GM18511 (cell line): ENCODE data around the gene ATP6V1D.
"Not testable (repeated sequence)": the region's sequence is repeated elsewhere in the genome, so short reads cannot be mapped to it uniquely, and the experiment has no call there.

ENCODE experiments used
- ATAC-seq: cut with Tn5 transposase; IDR thresholded peaks from one replicate; pipeline ENCODE4 v1.9.1; 2021; ENCODE audit warnings: mild to moderate bottlenecking, moderate library complexity; ENCODE audit not compliant: unreplicated experiment

ATP6V1D gene

DNA sequence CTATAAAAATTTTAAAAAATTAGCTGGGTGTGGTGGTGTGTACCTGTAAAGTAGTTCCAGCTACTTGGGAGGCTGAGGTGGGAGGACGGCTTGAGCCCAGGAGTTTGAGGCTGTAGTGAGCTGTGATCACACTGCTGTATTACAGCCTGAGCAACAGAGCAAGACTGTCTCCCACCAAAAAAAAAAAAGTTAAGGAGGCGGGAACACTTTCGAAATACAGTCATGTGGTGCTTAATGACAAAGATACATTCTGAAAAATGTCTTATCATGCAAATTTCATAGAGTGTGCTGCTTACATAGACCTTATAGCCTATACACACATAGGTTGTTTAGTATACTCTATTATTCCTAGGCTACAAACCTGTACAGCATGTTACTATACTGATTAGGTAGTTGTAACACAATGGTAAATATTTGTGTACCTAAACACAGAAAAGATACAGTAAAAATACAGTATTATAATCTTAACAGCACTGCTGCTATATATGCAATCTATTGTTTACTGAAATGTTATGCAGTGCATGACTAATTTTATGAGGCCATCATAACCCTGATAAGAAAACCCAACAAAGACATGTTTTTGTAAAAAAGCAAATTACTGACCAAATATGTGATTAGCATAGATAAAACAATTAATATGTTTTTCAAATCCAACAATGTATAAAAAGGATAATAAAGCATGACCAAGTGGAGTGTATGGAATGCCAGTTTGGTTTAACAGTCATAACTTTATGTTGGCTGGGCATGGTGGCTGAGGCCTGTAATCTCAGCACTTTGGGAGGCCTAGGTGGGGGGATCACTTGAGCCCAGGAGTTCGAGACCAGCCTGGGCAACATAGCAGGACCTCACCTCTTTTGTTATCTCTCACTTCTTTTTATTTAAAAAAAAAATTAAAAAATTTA lies 11.9 kb upstream of the ATP6V1D start:
- ATAC-seq: no peak

DNA sequence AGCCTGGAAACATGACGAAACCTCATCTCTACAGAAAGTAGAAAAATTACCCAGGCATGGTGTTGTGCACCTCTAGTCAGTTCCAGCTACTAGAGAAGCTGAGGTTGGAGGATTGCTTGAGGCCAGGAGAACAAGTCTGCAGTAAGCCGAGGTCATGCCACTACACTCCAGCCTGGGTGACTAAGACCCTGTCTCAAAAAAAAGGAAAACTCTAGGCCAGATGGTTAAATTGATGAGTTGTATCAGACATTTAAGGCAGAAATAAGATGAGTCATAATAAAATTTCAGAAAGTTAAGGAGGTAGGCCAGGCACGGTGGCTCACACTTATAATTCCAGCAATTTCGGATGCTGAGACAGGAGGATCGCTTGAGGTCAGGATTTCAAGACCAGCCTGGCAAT lies 11.2 kb upstream of the ATP6V1D start:
- no peak for ATAC-seq

DNA sequence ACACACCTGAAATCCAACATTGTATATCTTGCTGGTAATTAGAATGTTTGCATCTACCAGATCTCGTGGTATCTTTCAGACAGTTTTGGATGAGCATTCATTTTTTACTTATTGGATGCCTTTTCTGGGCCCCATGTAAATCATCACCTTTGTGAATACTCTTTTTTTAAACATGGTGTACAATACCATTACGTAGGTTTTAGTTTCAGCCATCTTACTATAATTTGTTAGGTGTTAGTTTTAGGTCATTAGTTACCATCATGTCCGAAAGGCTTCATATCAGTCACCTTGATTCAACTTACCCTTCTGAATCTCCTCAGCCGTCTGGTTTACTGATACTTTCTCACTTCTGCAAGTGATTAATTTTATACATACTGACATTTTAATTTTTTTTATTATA lies 5.9 kb upstream of the ATP6V1D start:
- ATAC-seq: no peak

DNA sequence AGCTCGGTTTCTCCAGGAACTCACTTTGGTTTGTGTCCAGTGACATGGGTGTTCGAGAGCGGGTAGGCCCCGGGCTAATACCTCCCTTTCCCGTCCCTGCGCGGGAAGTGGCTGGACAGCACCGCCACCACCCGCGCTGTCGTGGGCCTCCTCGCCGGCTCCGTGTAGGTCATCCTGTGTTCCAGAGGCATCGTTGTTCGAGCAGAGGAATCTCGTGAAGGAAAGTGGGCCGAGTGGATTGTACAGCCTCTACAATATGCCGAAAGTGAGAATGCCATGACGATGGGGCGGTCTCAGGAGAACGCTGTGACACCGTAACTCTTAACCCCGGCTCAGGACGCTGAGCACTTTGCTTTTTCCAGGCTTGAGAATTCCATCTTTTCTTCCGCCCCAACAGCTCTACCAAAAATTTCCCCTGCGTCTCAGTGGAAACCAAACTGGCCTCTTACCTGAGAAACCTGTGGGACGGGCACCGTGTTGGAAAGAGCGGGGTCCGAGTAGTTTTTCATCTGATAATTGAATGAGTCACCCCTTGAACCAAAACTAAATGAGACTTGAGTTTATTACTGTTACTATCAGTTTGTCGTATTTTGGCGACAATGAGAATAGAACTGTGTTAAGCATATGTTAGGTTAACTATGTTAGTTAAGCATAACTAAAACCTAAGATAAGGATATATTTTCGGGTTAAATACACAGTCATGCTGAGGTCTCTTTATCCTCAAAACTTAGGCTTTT lies 1.0 kb upstream of the ATP6V1D start:
- ATAC-seq: peak; percentile 33

DNA sequence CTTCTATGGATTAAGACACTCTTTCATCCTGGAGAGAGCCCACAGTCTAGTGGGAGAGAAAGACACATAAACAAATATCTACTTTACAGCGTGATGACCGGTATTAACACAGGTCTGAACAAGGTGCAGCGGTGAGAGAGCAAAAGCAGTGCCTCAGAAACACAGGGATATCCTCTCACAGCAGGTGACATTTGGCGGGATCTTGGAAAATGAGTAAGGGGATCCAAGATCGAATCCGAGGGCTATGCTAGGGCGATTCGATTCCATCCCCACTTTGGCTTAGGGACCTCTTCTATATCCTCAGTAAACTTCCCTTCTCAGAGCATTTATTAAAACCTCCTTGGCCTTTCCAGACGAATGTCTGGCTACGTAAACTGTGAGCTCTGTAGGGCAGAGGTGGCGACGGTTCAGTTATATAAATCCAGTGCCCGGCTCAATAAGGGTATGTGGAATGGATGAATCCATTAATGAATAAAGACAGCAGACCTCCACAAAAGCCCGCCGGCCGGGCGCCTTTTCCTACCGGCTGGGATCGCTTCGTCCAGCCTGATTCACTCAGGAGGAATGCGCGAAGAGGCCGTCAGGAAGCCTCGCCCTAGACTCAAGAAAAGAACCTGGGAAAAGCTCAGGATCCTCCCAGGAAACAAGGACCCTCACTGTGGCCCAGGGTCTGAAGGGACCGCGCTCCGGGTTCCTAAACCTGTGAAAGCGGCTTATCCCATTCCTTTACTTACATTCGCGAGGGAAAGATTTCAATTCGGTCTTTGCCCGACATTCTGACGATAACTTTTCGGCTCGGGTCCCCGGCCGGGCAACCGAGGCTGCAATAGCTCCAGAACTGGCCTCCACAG lies 455 bp downstream of the ATP6V1D start:
- ATAC-seq: no peak

DNA sequence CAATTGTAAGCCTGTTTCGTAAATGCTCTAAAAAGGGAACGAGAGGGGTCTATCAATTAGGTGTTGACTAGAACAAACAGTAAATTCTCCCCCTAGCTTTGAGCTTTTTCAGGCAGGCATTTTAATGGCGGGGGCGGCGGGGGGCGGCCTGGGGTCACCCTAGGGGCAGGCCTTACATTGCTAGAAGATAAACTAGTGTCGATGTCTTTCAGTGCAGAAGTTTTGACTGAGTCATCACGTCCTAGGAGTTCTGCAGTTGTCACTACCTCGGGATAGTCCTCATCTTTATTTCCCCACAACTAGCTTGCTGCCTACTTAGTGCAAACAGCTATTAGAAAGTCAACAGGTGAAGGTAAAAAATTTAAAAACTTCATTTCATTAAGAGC lies 1.6 kb downstream of the ATP6V1D start:
- ATAC-seq: no peak

DNA sequence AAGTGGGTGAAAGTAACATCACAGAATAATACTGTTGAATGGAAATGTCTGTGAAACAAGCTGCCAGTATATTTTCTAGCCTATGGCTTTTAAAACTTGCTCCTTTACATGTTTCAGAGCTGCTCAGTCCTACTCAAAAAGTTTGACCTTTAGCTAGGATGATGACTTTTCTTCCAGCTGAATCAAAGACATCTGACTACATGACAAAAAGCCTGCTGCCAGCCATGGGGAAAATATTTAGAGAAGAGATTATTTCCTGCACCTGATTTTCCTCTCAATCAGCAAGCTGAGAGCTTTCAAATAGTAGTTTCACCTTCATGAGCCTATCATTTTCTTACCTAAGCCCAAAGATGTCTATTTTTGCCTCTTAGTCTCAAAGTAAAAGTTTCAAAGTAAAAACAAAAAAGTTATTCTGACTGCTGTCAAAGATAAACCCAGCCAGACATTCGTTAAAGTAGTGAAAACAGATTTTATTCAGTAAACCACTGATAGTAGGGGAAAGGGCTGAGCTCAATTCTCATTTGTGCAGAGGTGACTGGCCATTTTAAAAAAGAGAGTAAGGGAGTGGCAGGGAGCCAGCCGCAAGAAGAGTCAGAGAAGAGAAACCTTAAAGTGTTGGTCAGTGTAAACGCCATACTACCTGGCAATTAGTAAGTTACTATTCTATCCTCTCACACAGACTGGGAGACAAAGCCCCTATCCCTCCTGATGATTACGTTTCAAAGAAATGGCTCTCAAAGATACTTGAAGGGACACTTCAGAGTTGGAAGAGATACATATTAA lies 2.2 kb downstream of the ATP6V1D start:
- no peak for ATAC-seq

DNA sequence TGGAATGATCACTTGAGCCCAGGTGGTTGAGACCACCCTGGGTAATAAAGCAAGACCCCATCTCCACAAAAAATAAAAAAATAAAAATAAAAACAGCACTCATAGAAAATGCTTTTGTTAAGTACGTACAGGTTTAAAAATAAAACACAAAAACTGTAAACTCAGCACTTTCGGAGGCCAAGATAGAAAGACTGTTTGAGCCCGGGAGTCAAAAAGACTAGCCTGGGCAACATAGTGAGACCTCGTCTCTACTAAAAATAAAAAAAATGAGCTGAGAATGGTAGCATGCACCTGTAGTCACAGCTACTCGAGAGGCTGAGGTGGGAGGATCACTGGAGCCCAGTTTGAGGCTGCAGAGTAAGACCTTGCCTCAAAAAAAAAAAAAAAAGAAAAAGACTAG lies 7.5 kb downstream of the ATP6V1D start:
- no peak for ATAC-seq

DNA sequence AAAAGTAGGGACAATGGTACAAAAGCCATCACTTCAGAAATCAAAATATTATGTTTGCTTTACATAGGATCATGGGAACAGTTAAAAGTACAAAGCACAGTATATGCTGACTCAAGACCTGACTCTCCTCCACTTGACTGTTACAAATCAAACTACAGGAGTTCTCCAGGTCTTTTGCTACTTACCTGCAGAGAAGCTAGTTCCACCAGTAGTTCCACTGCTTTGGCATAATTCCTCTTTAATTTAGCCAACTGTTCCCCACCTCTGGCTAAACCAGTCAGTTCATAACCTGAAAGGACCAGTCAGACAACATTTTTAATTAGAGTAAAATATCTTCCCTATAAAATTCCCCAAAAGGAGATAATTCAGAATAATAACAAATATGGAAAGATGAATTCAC lies 14.0 kb downstream of the ATP6V1D start:
- no peak for ATAC-seq

DNA sequence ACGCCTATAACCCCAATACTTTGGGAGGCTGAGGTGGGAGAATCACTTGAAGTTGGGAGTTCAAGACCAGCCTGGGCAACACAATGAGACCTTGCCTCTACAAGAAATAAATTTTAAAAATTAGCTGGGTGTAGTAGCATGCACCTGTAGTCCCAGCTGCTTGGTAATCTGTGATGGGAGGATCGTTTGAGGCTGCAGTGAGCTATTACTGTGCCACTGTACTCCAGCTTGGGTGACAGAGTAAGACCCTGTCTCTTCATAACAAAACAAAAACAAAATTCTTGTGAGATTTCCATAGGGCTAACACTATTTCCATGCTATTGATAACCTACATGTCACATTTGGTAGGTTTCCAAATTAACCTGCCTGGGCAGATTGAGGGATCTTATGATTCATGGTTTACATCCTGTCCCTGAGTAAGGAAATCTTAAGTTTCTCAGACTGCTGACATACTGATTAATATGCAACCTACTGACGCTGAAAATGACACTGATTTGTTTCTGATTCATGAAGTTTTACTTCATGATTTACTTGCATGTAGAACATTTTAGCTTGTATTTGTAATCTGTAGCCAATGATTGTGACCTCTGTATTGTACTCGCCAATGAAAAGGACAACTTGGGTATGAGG lies 15.9 kb downstream of the ATP6V1D start:
- no peak for ATAC-seq

DNA sequence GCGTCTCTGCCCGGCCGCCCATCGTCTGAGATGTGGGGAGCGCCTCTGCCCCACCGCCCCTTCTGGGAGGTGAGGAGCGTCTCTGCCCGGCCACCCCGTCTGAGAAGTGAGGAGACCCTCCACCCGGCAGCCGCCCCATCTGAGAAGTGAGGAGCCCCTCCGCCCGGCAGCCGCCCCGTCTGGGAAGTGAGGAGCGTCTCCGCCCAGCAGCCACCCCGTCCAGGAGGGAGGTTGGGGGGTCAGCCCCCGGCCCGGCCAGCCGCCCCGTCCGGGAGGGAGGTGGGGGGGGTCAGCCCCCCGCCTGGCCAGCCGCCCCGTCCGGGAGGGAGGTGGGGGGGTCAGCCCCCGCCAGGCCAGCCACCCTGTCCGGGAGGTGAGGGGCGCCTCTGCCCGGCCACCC lies 18.4 kb downstream of the ATP6V1D start:
- ATAC-seq: not testable (repeated sequence)

DNA sequence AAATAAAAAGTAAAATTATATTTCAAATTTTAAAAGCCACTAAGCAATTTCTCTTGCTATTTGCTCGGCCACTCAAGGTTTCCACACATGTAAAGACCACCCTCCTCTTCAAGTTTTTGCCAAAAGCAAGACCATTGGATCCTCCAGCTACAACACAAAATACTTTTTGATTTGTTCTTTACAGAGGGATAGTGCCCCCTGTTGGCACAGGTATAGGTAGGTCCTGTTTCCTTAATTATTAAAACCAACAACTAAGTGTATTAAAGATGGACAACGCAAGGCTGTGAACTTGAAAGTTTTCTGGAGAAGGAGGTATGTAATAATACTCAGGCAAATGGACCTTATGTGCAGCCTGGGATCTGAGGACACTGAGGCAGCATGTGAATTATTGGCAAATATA lies 23.8 kb downstream of the ATP6V1D start:
- ATAC-seq: no peak

DNA sequence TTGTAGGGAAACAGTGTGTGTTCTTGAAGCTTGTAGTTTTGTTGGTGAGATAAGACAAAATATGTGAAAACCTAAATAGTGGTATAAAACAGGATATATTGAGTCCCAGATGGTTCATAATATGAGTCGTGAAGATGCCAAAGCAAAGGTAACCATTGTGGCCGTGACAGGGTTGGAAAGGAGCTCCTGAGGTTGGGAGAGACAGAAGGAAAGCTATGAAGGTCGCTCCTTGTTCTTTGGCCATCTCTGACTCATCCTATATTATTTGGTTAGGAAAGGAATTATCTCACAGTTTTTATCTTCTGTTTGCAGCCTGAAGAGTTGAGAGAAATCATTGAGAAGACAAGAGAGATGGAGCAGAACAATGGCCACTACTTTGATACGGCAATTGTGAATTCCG lies 27.1 kb downstream of the ATP6V1D start:
- no peak for ATAC-seq

DNA sequence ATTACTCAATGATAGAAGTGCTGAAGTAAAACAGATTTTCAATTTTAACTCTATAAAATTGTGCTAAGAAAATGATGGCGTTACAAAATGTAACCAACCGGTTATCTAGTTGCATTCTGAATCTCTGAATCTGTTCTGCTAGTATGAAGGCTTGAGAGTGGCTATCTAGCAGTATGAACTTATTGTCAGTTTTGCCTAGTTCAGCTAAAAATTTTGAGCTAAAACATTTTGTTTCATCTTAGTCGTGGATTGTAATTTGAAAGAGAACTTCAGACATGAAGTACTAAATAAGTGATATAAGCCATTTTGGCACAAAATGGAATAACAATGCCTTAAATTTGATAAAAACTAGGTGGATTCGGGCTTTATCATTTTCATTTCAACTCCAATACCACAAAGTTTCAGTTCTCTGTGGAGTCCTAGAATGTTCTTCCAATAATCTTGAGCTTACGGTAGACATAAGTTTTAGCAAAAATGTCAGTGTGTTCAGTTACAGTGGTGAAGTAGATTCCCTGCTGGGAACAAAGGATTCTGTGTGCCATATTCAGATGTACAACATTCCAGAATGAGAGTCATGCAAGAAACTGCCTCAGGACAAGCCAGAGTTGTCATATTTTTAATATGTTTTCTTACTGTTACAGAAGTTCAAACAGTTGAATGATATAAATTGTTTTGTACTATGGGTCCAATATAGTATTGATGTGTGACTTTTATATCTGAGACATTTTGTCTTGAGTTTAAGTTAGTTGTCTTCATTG lies 28.1 kb downstream of the ATP6V1D start:
- ATAC-seq: no peak

DNA sequence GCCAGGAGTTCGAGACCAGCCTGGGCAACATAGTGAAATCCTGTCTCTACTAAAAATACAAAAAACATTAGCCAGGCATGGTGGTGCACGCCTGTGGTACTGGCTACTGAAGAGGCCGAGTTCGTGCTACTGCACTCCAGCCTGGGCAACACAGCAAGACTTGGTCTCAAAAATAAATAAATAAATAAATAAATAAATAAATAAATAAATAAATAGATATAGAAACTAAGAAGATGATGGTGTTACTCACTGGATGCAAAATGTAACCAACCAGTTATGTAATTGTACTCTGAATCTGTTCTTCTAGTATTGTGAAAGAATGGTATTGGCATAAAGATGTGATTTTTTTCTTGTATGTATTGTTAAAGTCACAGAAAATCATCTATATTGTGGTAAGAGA lies 29.9 kb downstream of the ATP6V1D start:
- ATAC-seq: not testable (repeated sequence)

DNA sequence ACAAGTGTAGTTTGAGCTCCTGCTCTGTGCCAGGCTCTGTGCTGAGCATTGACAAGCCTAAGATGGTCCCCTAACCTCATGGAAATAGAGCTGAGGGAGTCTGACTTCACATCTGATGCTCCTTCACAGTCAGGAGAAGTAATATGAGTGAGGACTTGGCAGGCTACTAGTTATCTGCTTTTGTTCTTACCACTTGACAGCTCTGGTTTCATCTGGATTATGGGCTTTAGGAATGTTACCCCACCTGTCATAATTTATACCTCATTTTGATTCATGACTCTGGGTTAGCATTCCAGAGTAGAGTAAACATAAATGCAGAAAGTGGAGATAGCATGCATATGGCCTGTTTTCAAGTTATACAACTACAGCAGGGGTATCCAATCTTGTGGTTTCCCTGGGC lies 40.5 kb downstream of the ATP6V1D start:
- no peak for ATAC-seq

DNA sequence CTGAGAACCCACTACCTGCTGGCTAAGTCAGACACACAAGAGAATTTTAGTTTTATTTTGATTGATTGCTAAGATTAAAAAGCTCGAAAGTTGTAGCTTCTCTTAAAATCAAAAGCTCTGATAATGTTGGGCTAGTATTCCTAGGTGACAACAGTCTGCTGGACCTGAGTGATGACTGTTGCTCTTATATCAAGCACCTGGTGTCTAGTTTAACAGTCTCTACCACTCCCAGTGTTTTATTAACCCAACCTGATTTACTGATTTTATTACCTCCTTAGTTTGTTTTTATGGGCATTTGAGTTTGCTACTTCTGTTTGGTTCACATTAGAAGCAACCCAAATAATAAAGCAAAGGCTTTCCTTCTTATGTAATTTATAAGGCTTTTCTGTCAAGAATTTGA lies 41.8 kb downstream of the ATP6V1D start:
- no peak for ATAC-seq

DNA sequence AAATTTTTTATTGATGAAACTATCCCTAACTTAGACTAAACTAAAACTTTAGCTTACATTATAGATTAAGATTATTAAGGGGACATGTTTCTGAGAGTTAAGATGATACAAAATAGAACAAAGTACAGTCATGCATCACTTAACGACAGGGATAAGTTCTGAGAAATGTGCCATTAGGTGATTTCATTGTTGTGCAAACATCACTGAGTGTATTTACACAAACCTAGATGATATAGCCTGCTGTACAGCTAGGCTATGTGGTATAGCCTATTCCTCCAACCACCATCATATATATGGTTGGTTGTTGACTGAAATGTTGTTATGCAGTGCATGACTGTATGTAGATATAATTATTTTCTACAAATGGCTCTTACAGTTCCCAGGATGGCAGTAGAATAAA lies 46.5 kb downstream of the ATP6V1D start:
- no peak for ATAC-seq

DNA sequence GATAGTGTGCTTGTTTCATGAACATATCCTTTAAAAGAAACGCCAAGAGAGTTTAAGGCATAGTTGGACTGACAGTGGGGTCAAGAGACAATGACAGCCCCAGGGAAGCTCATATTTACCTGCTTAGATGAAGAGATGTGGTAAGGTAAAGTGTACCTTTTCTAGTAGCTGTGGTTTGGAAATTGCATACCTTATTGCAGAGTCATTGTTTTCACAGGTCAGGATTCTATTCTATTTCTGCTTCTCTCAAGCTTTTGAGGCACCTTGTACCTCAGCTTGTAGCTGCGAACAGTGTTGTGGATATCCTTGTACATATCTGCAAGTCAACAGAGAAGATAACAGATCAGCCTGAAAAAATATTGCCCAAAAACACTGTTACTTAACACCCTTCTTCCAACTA lies 47.7 kb downstream of the ATP6V1D start:
- ATAC-seq: no peak
